K562 (cell line): ENCODE measurements around the gene NBPF3. TPM values are rescaled to one million over a fixed set of nuclear protein-coding genes. Genes with fewer than 3 reads are reported as not detected.

Source experiments
- ATAC-seq: fragments of 200-7000 bp; cut with Tn5 transposase; 3 replicates; pipeline ENCODE4 v1.9.1; 2020; ENCODE audit warnings: moderate library complexity
- BruUV-seq: library from RNA; stranded (reverse); fragments of 400-500 nt; replicated peaks from 2 replicates; lab custom pipeline; 2021; lab: Mats Ljungman, UMichigan
- CTCF ChIA-PET: fragments of 300-600 bp; formaldehyde crosslinking; extraction: SDS; loops from one replicate; lab custom pipeline; 2021; ENCODE audit warnings: low intra/inter-chr PET ratio; lab: Yijun Ruan, JAX
- POLR2A ChIA-PET: fragments of 300-600, 350-650 bp; sonication (Branson Sonifier 250); formaldehyde crosslinking; extraction: SDS; loops from one replicate; lab custom pipeline; 2021; ENCODE audit warnings: antibody characterized with exemption, inconsistent platforms; lab: Yijun Ruan, JAX
- DNase-seq, 4 experiments: peaks; one replicate each; pipeline versions ENCODE4 v3.0.0 to v3.0.0-alpha.2; 2011 to 2018; ENCODE audit warnings: low spot score in 3 of 4, mixed read lengths in 3 of 4; ENCODE audit errors: extremely low read depth in 1 of 4
- FAIRE-seq: peaks from 2 replicates; lab custom pipeline; 2011; peaks lifted over from hg19 to GRCh38; lab: Jason Lieb, UNC
- H2AFZ ChIP-seq: 2 replicates; pipeline ENCODE4 v1.6.0; 2011; ENCODE audit warnings: low read depth, low read length, control low read depth, inconsistent platforms
- H3K27ac ChIP-seq: fragments of 200-600 bp; 3 replicates; pipeline ENCODE4 v1.8.0; 2011; ENCODE audit warnings: low read depth, mild to moderate bottlenecking, control low read depth, inconsistent platforms, low read length, moderate library complexity, mixed read lengths; ENCODE audit errors: extremely low read depth
- H3K27me3 ChIP-seq, 2 experiments: fragments of 300-600 bp in 1 of 2; 2 replicates in 1 of 2; 3 replicates in 1 of 2; pipeline versions ENCODE4 v1.6.0 to v1.8.0; 2011; ENCODE audit warnings: inconsistent platforms in 2 of 2, low read length in 2 of 2, mild to moderate bottlenecking in 1 of 2, mixed read lengths in 1 of 2, moderate library complexity in 1 of 2; ENCODE audit not compliant: control insufficient read depth in 2 of 2, insufficient read depth in 2 of 2
- H3K36me3 ChIP-seq: fragments of 300-600 bp; 3 replicates; pipeline ENCODE4 v1.8.0; 2011; ENCODE audit warnings: mild to moderate bottlenecking, low read length, inconsistent platforms; ENCODE audit not compliant: control insufficient read depth, insufficient read depth
- H3K4me1 ChIP-seq, 2 experiments: fragments of 200-600 bp in 1 of 2; replicated peaks in 1 of 2; 2 replicates in 1 of 2; 3 replicates in 1 of 2; pipeline versions ENCODE4 v1.5.1 to v1.8.0; 2011; ENCODE audit warnings: inconsistent platforms in 2 of 2, low read length in 2 of 2, mild to moderate bottlenecking in 1 of 2, mixed read lengths in 1 of 2, moderate library complexity in 1 of 2; ENCODE audit not compliant: control insufficient read depth in 2 of 2, insufficient read depth in 2 of 2
- H3K4me2 ChIP-seq: 2 replicates; pipeline ENCODE4 v1.6.1; 2011; ENCODE audit warnings: low read length, control low read depth, inconsistent platforms, mixed read lengths; ENCODE audit not compliant: insufficient read depth
- H3K4me3 ChIP-seq: fragments of 200-600 bp; sonication (generic), shearing (Covaris generic); 2 replicates; pipeline ENCODE4 v1.5.1; 2016; ENCODE audit warnings: control low read depth, inconsistent platforms
- H3K79me2 ChIP-seq: fragments of 200-600 bp; 3 replicates; pipeline ENCODE4 v1.8.0; 2011; ENCODE audit warnings: low read length, inconsistent platforms; ENCODE audit not compliant: control insufficient read depth, insufficient read depth
- H3K9ac ChIP-seq, 2 experiments: 2 replicates each; pipeline versions ENCODE4 v1.6.0 to v1.6.1; 2011; ENCODE audit warnings: low read depth in 2 of 2, low read length in 2 of 2, control low read depth in 1 of 2, inconsistent platforms in 1 of 2, mild to moderate bottlenecking in 1 of 2, mixed read lengths in 1 of 2; ENCODE audit not compliant: insufficient read depth in 1 of 2
- H3K9me1 ChIP-seq: one replicate; pipeline ENCODE4 v1.6.0; 2011; ENCODE audit warnings: inconsistent platforms, mild to moderate bottlenecking, low read length, moderate library complexity; ENCODE audit not compliant: control insufficient read depth, insufficient read depth
- H3K9me3 ChIP-seq: replicated peaks from 2 replicates; pipeline ENCODE4 v1.5.1; 2011; ENCODE audit warnings: low read depth, low read length, inconsistent platforms; ENCODE audit not compliant: control insufficient read depth, insufficient read depth
- H4K20me1 ChIP-seq: replicated peaks from 2 replicates; pipeline ENCODE4 v1.6.1; 2011; ENCODE audit warnings: low read length, inconsistent platforms, mixed read lengths; ENCODE audit not compliant: control insufficient read depth, insufficient read depth
- ARID1B ChIP-seq: fragments of 450-650 bp; IDR thresholded peaks from 2 replicates; pipeline ENCODE4 v1.6.1; 2016; ENCODE audit warnings: antibody characterized with exemption, mild to moderate bottlenecking, inconsistent platforms
- HNRNPH1 ChIP-seq: fragments of 200-400 bp; formaldehyde crosslinking; optimal IDR thresholded peaks from 2 replicates; pipeline ENCODE3; 2017; ENCODE audit warnings: low read depth, mild to moderate bottlenecking, low read length, moderate library complexity
- NFYB ChIP-seq: IDR thresholded peaks from 2 replicates; pipeline ENCODE4 v1.6.1; 2011; ENCODE audit warnings: mild to moderate bottlenecking, moderate library complexity; ENCODE audit not compliant: insufficient read length; ENCODE audit errors: extremely low read depth
- STAG1 ChIP-seq: sonication (generic); formaldehyde crosslinking; IDR thresholded peaks from 2 replicates; pipeline ENCODE4 v1.5.0; 2020; ENCODE audit warnings: missing genetic modification reagents, borderline replicate concordance
- ZNF766 ChIP-seq: fragments of 200-800 bp; sonication (Bioruptor generic); conservative IDR thresholded peaks from 2 replicates; pipeline ENCODE4 v1.6.1; 2016; ENCODE audit warnings: missing genetic modification characterization, missing compliant biosample characterization
- WGBS: fragments of 100-300 bp; shearing (Covaris generic); methylation state at CpG from one replicate; pipeline ENCODE4 v1.1.6; 2016; ENCODE audit warnings: low coverage, mixed read lengths; ENCODE audit not compliant: insufficient coverage; ENCODE audit errors: missing lambda C conversion rate; 5-methylcytosine and 5-hydroxymethylcytosine counted together
- in situ Hi-C: fragments of 300-500 bp; cut with MboI; formaldehyde crosslinking; loops from 4 replicates; pipeline ENCODE4 v1.15.0; 2018; ENCODE audit warnings: inconsistent platforms, mixed read lengths
- intact Hi-C: fragments of 100-400 bp; cut with micrococcal nuclease; formaldehyde crosslinking; loops from 2 replicates; pipeline ENCODE4 v1.14.2; 2022
- polyA plus RNA-seq, 8 experiments: library from polyadenylated mRNA; depleted of rRNA in 4 of 8; stranded (reverse) in 5 of 8; unstranded in 3 of 8; fragments of >200 nt; fragmentation: Nextera tagmentation in 2 of 8; fragmentation: Illumina TruSeq in 1 of 8; extraction: Ambion mirVana in 2 of 8; extraction: Trizol in 1 of 8; gene quantifications; 2 replicates each; pipeline versions ENCODE4 v1.2.1 to v1.2.3, GENCODE V29; 2011 to 2014; ENCODE audit warnings: inconsistent platforms in 1 of 8, missing spikeins in 1 of 8
- total RNA-seq, 7 experiments: library from RNA; depleted of rRNA in 6 of 7; stranded (reverse); fragments of >200 nt in 6 of 7; fragmentation: Illumina TruSeq in 2 of 7; extraction: Trizol in 2 of 7; gene quantifications; 2 replicates each; pipeline versions ENCODE4 v1.2.1 to v1.2.3, GENCODE V29; 2011 to 2021; ENCODE audit warnings: low replicate concordance in 1 of 7
- TF ChIP-seq, protein P1 (sequence below): sonication (generic); formaldehyde crosslinking; IDR thresholded peaks from 2 replicates; pipeline ENCODE4 v1.8.0; 2022; ENCODE audit warnings: mild to moderate bottlenecking, missing genetic modification reagents
- TF ChIP-seq, protein P2 (sequence below): fragments of 200-800 bp; sonication (Bioruptor generic); IDR thresholded peaks from 2 replicates; pipeline ENCODE4 v1.6.1; 2017; ENCODE audit warnings: missing genetic modification characterization, missing compliant biosample characterization

The NBPF3 gene
- total and polyA plus RNA-seq, 9 of the 15 experiments (the other 6 are each of a cell fraction or from before 2014, with no cell fraction given): 1.5 to 7.3 (median 5.4) TPM

DNA sequence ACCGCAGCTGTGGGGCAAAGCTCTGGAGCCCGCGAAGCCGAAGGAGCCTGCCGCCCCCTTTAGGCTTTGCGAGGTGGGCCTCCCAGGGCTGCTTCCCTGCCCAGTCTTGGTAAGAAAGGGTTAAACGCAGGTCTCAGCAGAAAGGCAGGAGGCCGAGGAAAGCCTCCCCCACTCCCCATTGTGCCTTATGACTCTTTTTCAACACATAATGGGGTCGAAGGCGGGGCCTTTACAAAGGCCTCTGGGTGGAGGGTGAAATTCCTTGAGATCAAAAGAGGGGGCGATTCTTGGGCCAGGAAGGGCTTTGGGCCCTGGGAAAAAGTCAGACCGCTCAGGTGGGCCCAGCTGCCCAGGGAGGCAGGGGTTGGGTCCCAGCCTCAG lies 70.2 kb downstream of the NBPF3 start:
- intact Hi-C loops: loop anchor here (5.0 to 10.0 kb wide), 3 partner anchors 85 to 455 kb away; no protein-coding TSS in a partner anchor

DNA sequence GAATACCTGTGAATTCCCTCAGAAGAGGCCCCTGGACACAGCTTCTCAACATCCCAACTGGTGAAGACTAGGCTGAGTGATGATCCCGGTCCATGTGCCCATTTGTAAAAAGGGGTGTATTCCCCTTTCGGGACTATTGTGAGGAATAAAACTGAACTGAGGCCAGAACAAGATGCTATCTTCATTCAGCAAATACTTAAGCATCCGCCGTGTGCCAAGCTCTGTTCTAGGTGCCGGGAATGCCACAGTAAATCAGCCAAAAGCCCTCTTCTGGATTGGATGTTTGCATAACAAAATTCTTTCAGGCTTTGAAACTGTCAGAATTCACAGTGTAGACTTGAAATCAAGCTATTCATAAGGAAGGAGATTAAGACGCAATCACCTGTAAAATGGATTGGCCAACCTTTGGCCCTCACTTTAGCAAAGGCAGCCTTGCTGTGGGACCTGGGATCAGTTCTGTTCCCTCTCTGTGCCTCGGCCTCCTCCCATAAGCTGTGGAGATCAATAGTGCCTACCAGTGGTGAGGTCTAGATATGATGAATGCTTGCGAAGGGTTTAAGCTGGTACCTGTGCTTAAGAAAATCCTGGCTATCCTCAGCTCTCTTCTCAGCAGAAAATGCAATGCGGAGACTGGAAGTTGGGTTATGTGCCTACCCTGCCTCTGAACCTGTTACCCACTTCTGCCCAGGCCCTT lies 71.1 kb downstream of the NBPF3 start:
- ATAC-seq (peak; percentile 31; the same call in 2 of the 3 replicates), DNase-seq (peak in 1 of 4 experiments; percentile 29), FAIRE-seq (peak; percentile 68)
- peaks cover 9% of the 10 kb centered on the region; the same call in 1 of the 2 replicates for H4K20me1 ChIP-seq
- peaks cover 0 to 14% of the 10 kb centered on the region in 2 experiments; a peak in 3 of 5 replicates for H3K4me1 ChIP-seq
- H3K27ac ChIP-seq: no peak overlapping the region
- peaks cover 24 to 53% of the 10 kb centered on the region in 2 experiments for H3K27me3 ChIP-seq
- H3K9ac ChIP-seq: no peak overlapping the region; a peak in 1 of 4 replicates
- no peak overlapping the region for H3K4me2 ChIP-seq
- H2AFZ ChIP-seq: no peak overlapping the region
- CTCF ChIA-PET: no interaction called here
- no TSS peak for BruUV-seq
- H3K79me2 ChIP-seq: no peaks in the 10 kb centered on the region
- intact Hi-C loops: loop anchor here (5.0 to 10.0 kb wide), 3 partner anchors 84 to 454 kb away; no protein-coding TSS in a partner anchor
- in situ Hi-C loops: loop anchor here (5.0 to 25.0 kb wide), 2 partner anchors 76 to 151 kb away; partner anchors contain the start of gene RAP1GAP
- H3K9me3 ChIP-seq: no peaks in the 10 kb centered on the region
- 23% methylated on average over 9 of the region's 9 CpGs for WGBS
- POLR2A ChIA-PET: interaction anchor here (0.5 to 1.3 kb wide), 5 partner anchors 10 to 186 kb away, joined by 3 to 5 read pairs (median 4); no protein-coding TSS in a partner anchor
- no peaks in the 10 kb centered on the region for H3K9me1 ChIP-seq
- no peak overlapping the region for H3K4me3 ChIP-seq
- no peaks in the 10 kb centered on the region for H3K36me3 ChIP-seq
- TF ChIP-seq, protein P1, sequence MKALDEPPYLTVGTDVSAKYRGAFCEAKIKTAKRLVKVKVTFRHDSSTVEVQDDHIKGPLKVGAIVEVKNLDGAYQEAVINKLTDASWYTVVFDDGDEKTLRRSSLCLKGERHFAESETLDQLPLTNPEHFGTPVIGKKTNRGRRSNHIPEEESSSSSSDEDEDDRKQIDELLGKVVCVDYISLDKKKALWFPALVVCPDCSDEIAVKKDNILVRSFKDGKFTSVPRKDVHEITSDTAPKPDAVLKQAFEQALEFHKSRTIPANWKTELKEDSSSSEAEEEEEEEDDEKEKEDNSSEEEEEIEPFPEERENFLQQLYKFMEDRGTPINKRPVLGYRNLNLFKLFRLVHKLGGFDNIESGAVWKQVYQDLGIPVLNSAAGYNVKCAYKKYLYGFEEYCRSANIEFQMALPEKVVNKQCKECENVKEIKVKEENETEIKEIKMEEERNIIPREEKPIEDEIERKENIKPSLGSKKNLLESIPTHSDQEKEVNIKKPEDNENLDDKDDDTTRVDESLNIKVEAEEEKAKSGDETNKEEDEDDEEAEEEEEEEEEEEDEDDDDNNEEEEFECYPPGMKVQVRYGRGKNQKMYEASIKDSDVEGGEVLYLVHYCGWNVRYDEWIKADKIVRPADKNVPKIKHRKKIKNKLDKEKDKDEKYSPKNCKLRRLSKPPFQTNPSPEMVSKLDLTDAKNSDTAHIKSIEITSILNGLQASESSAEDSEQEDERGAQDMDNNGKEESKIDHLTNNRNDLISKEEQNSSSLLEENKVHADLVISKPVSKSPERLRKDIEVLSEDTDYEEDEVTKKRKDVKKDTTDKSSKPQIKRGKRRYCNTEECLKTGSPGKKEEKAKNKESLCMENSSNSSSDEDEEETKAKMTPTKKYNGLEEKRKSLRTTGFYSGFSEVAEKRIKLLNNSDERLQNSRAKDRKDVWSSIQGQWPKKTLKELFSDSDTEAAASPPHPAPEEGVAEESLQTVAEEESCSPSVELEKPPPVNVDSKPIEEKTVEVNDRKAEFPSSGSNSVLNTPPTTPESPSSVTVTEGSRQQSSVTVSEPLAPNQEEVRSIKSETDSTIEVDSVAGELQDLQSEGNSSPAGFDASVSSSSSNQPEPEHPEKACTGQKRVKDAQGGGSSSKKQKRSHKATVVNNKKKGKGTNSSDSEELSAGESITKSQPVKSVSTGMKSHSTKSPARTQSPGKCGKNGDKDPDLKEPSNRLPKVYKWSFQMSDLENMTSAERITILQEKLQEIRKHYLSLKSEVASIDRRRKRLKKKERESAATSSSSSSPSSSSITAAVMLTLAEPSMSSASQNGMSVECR: no peak
- TF ChIP-seq, protein P2, sequence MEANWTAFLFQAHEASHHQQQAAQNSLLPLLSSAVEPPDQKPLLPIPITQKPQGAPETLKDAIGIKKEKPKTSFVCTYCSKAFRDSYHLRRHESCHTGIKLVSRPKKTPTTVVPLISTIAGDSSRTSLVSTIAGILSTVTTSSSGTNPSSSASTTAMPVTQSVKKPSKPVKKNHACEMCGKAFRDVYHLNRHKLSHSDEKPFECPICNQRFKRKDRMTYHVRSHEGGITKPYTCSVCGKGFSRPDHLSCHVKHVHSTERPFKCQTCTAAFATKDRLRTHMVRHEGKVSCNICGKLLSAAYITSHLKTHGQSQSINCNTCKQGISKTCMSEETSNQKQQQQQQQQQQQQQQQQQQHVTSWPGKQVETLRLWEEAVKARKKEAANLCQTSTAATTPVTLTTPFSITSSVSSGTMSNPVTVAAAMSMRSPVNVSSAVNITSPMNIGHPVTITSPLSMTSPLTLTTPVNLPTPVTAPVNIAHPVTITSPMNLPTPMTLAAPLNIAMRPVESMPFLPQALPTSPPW (CRISPR knock-in tag): no peak
- no peak for TF ChIP-seq HNRNPH1
- no peak for TF ChIP-seq NFYB

More for the DNA sequence above, 70.2 kb downstream of the NBPF3 start:
- H3K27me3 ChIP-seq: peaks cover 29 to 50% of the 10 kb centered on the region in 2 experiments
- WGBS: 45% methylated on average over 12 of the region's 12 CpGs
- TF ChIP-seq ARID1B (no peak), STAG1 (0 out of 2 replicates have a peak, but pooled peaks have one; percentile 1), ZNF766 (no peak)
- no peak overlapping the region for H2AFZ ChIP-seq
- H3K9ac ChIP-seq: no peak overlapping the region
- H3K79me2 ChIP-seq: no peaks in the 10 kb centered on the region
- in situ Hi-C loops: loop anchor here (5.0 to 25.0 kb wide), 2 partner anchors 77 to 152 kb away; partner anchors contain the start of gene RAP1GAP
- H3K4me3 ChIP-seq: no peak overlapping the region
- ATAC-seq (no peak), DNase-seq (no peak), FAIRE-seq (no peak)
- H4K20me1 ChIP-seq: peaks cover 9% of the 10 kb centered on the region; the same call in 1 of the 2 replicates
- H3K4me2 ChIP-seq: no peak overlapping the region
- H3K27ac ChIP-seq: no peak overlapping the region
- no peaks in the 10 kb centered on the region for H3K9me3 ChIP-seq
- CTCF ChIA-PET: interaction anchor here (1.9 kb wide), 1 partner anchor 25 kb away, joined by 6 read pairs; no protein-coding TSS in a partner anchor
- BruUV-seq: no TSS peak
- POLR2A ChIA-PET: interaction anchor here (0.5 to 0.9 kb wide), 2 partner anchors 185 to 514 kb away, joined by 3 to 4 read pairs; no protein-coding TSS in a partner anchor
- peaks cover 0 to 14% of the 10 kb centered on the region in 2 experiments; a peak in 3 of 5 replicates for H3K4me1 ChIP-seq
- H3K9me1 ChIP-seq: no peaks in the 10 kb centered on the region
- no peaks in the 10 kb centered on the region for H3K36me3 ChIP-seq
